HEK293 (cell line): Measurements from ENCODE around the gene SLC25A2.

Experiments used
- CTCF ChIA-PET: fragments of 350-600 bp; formaldehyde crosslinking; extraction: SDS; loops from one replicate; lab custom pipeline; 2021; ENCODE audit warnings: antibody characterized with exemption; lab: Yijun Ruan, JAX
- POLR2A ChIA-PET: fragments of 300-600 bp; formaldehyde crosslinking; extraction: SDS; loops from one replicate; lab custom pipeline; 2020; ENCODE audit warnings: antibody characterized with exemption, inconsistent platforms; lab: Yijun Ruan, JAX
- H3K27ac ChIP-seq: fragments of 200-500 bp; sonication (Bioruptor generic); 2 replicates; pipeline ENCODE4 v1.5.1; 2014; ENCODE audit warnings: low read depth, low read length, control low read depth, inconsistent platforms; ENCODE audit errors: extremely low read depth
- H3K36me3 ChIP-seq, 2 experiments: fragments of 200-500 bp in 1 of 2; sonication (Bioruptor generic) in 1 of 2; 1 replicate in 1 of 2; 2 replicates in 1 of 2; pipeline ENCODE4 v1.5.1; 2014 to 2017; ENCODE audit warnings: inconsistent platforms in 2 of 2, low read length in 2 of 2; ENCODE audit not compliant: control insufficient read depth in 2 of 2, insufficient read depth in 1 of 2
- H3K4me1 ChIP-seq: fragments of 200-500 bp; sonication (Bioruptor generic); 2 replicates; pipeline ENCODE4 v1.5.1; 2014; ENCODE audit warnings: mild to moderate bottlenecking, low read length, inconsistent platforms; ENCODE audit not compliant: control insufficient read depth, insufficient read depth
- H3K4me3 ChIP-seq: 2 replicates; pipeline ENCODE4 v1.5.1; 2011; ENCODE audit warnings: low read depth, mild to moderate bottlenecking, control low read depth, low read length, moderate library complexity
- H3K9me3 ChIP-seq: fragments of 200-500 bp; sonication (Bioruptor generic); 2 replicates; pipeline ENCODE4 v1.5.1; 2014; ENCODE audit warnings: low read depth, low read length, inconsistent platforms; ENCODE audit not compliant: control insufficient read depth, insufficient read depth
- EGR2 ChIP-seq: fragments of 450-650 bp; formaldehyde crosslinking; IDR thresholded peaks from 2 replicates; pipeline ENCODE4 v1.5.1; 2016; ENCODE audit warnings: low read depth, missing biosample characterization, missing genetic modification characterization
- ZBTB20 ChIP-seq: fragments of 450-650 bp; formaldehyde crosslinking; IDR thresholded peaks from 2 replicates; pipeline ENCODE4 v1.5.1; 2016; ENCODE audit warnings: missing biosample characterization, missing genetic modification characterization
- ZNF2 ChIP-seq: fragments of 450-650 bp; formaldehyde crosslinking; IDR thresholded peaks from 2 replicates; pipeline ENCODE4 v1.5.1; 2016; ENCODE audit warnings: missing biosample characterization, missing genetic modification characterization
- ZNF48 ChIP-seq: fragments of 450-650 bp; formaldehyde crosslinking; IDR thresholded peaks from 2 replicates; pipeline ENCODE4 v1.5.1; 2016; ENCODE audit warnings: missing biosample characterization, missing genetic modification characterization
- ZNF501 ChIP-seq: fragments of 450-650 bp; formaldehyde crosslinking; IDR thresholded peaks from 2 replicates; pipeline ENCODE4 v1.5.1; 2016; ENCODE audit warnings: missing biosample characterization, missing genetic modification characterization
- ZNF654 ChIP-seq: fragments of 450-650 bp; formaldehyde crosslinking; IDR thresholded peaks from 2 replicates; pipeline ENCODE4 v1.5.1; 2016; ENCODE audit warnings: low read depth, missing biosample characterization, missing genetic modification characterization
- TF ChIP-seq, protein P1 (sequence below): sonication (generic); formaldehyde crosslinking; IDR thresholded peaks from 2 replicates; pipeline ENCODE4 v1.8.1; 2022; ENCODE audit warnings: mild to moderate bottlenecking, moderate library complexity, missing genetic modification reagents
- TF ChIP-seq, protein P2 (sequence below): fragments of 450-650 bp; formaldehyde crosslinking; IDR thresholded peaks from 2 replicates; pipeline ENCODE4 v1.5.1; 2016; ENCODE audit warnings: missing biosample characterization, missing genetic modification characterization
- TF ChIP-seq, protein P3 (sequence below): fragments of 450-650 bp; formaldehyde crosslinking; IDR thresholded peaks from 2 replicates; pipeline ENCODE4 v1.5.1; 2016; ENCODE audit warnings: missing biosample characterization, missing genetic modification characterization

Gene SLC25A2

DNA sequence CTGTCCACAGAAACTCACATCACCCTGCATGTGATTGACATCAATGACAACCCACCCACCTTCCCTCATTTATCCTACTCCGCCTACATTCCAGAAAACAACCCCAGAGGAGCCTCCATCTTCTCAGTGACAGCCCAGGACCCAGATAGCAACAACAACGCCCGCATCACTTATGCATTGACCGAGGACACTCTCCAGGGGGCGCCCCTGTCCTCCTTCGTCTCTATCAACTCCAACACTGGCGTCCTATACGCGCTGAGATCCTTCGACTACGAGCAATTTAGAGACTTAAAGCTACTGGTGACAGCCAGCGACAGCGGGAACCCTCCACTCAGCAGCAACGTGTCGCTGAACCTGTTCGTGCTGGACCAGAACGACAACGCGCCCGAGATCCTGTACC is 41.5 kb upstream of the SLC25A2 start (continued):
- TF ChIP-seq, protein P1, sequence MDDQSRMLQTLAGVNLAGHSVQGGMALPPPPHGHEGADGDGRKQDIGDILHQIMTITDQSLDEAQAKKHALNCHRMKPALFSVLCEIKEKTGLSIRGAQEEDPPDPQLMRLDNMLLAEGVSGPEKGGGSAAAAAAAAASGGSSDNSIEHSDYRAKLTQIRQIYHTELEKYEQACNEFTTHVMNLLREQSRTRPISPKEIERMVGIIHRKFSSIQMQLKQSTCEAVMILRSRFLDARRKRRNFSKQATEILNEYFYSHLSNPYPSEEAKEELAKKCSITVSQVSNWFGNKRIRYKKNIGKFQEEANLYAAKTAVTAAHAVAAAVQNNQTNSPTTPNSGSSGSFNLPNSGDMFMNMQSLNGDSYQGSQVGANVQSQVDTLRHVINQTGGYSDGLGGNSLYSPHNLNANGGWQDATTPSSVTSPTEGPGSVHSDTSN (CRISPR knock-in tag) = no peak
- no peak for TF ChIP-seq EGR2

DNA sequence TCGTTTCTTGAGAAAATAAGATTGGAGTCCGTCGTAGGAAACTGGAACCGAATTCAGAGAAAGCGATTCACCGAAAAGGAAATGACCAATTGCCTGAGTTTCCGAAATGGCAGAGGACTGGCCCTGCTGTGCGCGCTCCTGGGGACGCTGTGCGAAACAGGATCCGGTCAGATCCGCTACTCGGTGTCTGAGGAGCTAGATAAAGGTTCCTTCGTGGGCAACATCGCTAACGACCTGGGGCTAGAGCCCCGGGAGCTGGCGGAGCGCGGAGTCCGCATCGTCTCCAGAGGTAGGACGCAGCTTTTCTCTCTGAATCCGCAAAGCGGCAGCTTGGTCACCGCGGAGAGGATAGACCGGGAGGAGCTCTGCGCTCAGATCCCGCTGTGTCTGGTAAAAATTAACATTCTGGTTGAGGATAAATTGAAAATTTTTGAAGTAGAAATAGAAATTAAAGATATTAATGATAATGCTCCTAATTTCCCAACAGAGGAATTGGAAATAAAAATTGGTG is 40.2 kb upstream of the SLC25A2 start:
- no peak overlapping the region for H3K27ac ChIP-seq
- POLR2A ChIA-PET = interaction anchor here (1.0 kb wide), 1 partner anchor 24 kb away, joined by 6 read pairs; the partner anchor contains the start of gene TAF7
- H3K4me3 ChIP-seq = no peak overlapping the region
- TF ChIP-seq, protein P1 (CRISPR knock-in tag) = no peak
- H3K4me1 ChIP-seq = no peaks in the 10 kb centered on the region
- H3K9me3 ChIP-seq = no peaks in the 10 kb centered on the region
- CTCF ChIA-PET = interaction anchor here (0.7 to 3.3 kb wide), 10 partner anchors 10 to 223 kb away, joined by 3 to 21 read pairs (median 6); partner anchors contain the start of genes PCDHGA1, PCDHGA11, PCDHGA4 and TAF7
- no peaks in the 10 kb centered on the region for H3K36me3 ChIP-seq

DNA sequence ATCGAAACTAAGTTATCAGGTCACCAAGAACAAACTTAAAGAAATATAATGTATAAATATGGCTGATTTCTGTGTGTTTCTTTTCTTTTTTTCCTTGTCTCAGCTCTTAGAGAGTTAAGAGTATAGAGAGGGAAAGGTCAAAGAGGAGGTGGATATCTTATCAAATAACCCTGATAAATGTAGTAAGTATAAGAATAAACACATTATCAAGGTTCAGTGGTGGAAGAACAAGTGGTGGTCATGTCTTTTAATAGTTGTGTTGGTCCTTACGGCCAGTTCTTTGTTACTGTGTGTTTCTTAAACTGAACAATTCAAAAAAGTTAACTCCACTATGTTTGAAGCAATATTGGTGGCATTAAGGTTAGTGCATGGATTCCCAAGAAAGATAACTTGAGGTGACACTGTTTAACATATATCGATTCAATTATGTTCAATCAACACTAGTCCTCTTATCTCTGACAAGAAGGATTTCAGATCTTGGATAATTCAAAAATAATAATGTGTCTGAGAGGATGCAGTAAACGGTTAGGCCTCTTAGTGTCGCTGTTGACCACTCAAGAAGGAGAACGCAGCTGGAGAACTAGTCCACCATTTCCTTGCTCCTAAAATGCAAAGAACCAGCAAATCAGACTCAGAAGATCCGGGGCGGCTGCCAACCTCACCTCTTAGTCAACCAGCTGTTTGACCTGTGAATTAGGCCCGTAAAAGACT is 39.5 kb upstream of the SLC25A2 start, which contains the start of gene PCDHGA3:
TSS of gene PCDHGA3 (plus strand) at position 588 of the 711 bp plus-strand sequence. CDS start 205 bp downstream, outside the sequence.
- POLR2A ChIA-PET = interaction anchor here (1.0 kb wide), 1 partner anchor 23 kb away, joined by 6 read pairs; the partner anchor contains the start of gene TAF7
- Histone ChIP-seq H3K4me1 (no peaks in the 10 kb centered on the region), H3K9me3 (no peaks in the 10 kb centered on the region), H3K27ac (no peak within 1 kb of the TSS), H3K36me3 (no peaks in the 10 kb centered on the region), H3K4me3 (no peak within 1 kb of the TSS)
- CTCF ChIA-PET = interaction anchor here (0.6 to 3.3 kb wide), 13 partner anchors 9 to 223 kb away, joined by 3 to 21 read pairs (median 7); partner anchors contain the start of genes PCDHGA1, PCDHGA5, PCDHGB5 and TAF7
- TF ChIP-seq, protein P2, sequence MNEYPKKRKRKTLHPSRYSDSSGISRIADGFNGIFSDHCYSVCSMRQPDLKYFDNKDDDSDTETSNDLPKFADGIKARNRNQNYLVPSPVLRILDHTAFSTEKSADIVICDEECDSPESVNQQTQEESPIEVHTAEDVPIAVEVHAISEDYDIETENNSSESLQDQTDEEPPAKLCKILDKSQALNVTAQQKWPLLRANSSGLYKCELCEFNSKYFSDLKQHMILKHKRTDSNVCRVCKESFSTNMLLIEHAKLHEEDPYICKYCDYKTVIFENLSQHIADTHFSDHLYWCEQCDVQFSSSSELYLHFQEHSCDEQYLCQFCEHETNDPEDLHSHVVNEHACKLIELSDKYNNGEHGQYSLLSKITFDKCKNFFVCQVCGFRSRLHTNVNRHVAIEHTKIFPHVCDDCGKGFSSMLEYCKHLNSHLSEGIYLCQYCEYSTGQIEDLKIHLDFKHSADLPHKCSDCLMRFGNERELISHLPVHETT (tag by site-specific recombination) = no peak
- TF ChIP-seq ZBTB20 (tag by site-specific recombination) (no peak), ZNF501 (tag by site-specific recombination) (no peak), ZNF654 (tag by site-specific recombination) (peak; percentile 20; the same call in 1 of the 2 replicates), ZNF2 (tag by site-specific recombination) (peak; percentile 30; the same call in 1 of the 2 replicates), ZNF48 (tag by site-specific recombination) (no peak)
- TF ChIP-seq, protein P3, sequence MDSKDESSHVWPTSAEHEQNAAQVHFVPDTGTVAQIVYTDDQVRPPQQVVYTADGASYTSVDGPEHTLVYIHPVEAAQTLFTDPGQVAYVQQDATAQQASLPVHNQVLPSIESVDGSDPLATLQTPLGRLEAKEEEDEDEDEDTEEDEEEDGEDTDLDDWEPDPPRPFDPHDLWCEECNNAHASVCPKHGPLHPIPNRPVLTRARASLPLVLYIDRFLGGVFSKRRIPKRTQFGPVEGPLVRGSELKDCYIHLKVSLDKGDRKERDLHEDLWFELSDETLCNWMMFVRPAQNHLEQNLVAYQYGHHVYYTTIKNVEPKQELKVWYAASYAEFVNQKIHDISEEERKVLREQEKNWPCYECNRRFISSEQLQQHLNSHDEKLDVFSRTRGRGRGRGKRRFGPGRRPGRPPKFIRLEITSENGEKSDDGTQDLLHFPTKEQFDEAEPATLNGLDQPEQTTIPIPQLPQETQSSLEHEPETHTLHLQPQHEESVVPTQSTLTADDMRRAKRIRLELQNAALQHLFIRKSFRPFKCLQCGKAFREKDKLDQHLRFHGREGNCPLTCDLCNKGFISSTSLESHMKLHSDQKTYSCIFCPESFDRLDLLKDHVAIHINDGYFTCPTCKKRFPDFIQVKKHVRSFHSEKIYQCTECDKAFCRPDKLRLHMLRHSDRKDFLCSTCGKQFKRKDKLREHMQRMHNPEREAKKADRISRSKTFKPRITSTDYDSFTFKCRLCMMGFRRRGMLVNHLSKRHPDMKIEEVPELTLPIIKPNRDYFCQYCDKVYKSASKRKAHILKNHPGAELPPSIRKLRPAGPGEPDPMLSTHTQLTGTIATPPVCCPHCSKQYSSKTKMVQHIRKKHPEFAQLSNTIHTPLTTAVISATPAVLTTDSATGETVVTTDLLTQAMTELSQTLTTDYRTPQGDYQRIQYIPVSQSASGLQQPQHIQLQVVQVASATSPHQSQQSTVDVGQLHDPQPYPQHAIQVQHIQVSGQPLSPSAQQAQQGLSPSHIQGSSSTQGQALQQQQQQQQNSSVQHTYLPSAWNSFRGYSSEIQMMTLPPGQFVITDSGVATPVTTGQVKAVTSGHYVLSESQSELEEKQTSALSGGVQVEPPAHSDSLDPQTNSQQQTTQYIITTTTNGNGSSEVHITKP (tag by site-specific recombination) = no peak
